HUES48 (cell line): ENCODE results near the gene HNRNPUL1.

Source experiments
- H3K27ac ChIP-seq: one replicate; pipeline ENCODE4 v1.7.0; 2013; ENCODE audit warnings: low read depth, low read length, inconsistent platforms
- H3K27me3 ChIP-seq: 2 replicates; pipeline ENCODE4 v1.6.1; 2013; ENCODE audit warnings: mild to moderate bottlenecking, low read length; ENCODE audit not compliant: control insufficient read depth, insufficient read depth
- H3K36me3 ChIP-seq: 2 replicates; pipeline ENCODE4 v1.6.1; 2013; ENCODE audit warnings: low read length; ENCODE audit not compliant: control insufficient read depth, insufficient read depth
- H3K4me1 ChIP-seq: 2 replicates; pipeline ENCODE4 v1.6.1; 2013; ENCODE audit warnings: mild to moderate bottlenecking, low read length; ENCODE audit not compliant: control insufficient read depth, insufficient read depth
- H3K4me3 ChIP-seq: 2 replicates; pipeline ENCODE4 v1.5.1; 2013; ENCODE audit warnings: mild to moderate bottlenecking, low read depth, low read length
- H3K9ac ChIP-seq: 2 replicates; pipeline ENCODE4 v1.6.1; 2013; ENCODE audit warnings: mild to moderate bottlenecking, low read depth, low read length, moderate library complexity
- H3K9me3 ChIP-seq: 2 replicates; pipeline ENCODE4 v1.6.1; 2013; ENCODE audit warnings: low read length; ENCODE audit not compliant: control insufficient read depth, insufficient read depth

Gene HNRNPUL1

DNA sequence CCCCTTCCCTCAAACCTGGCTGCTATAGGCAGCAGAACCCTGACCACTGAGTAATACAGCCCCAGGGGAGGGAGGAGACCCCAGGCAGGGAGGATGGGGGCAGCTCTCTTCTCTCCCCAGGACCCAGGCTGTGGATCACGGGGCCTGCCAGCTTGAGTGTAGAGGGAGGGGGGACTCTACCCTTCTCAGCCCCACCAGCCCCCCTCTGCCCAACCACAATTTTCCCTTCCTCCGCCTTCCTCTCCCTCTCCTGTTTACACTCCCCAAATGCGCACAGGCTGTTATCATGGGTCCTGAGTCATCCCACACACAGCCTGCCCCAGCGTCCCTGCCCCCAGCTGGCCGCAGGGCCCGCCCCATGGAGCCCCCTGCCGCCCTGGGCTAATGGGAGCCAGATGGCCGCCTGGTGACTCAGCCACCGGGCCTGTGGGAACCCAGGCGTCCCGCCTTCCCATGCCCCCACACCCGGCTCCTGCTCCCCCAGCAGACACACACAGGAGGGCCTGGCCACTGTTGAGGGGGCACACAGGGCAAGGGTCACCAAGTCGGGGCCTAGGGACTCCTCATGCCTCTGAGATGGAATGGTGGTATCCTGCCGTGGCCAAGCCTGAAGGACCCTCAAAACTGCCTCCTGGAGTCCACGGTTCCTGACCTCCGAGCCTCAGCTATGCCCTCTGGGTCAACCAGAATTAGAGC lies 59.4 kb downstream of the HNRNPUL1 start:
- peaks cover 41% of the 10 kb centered on the region for H3K4me1 ChIP-seq

GRCh38 chr19:41324231-41324702 lies 60.1 kb downstream of the HNRNPUL1 start:
- Histone ChIP-seq H3K27me3 (no peaks in the 10 kb centered on the region), H3K27ac (peak overlapping the region; percentile 97), H3K4me1 (peaks cover 41% of the 10 kb centered on the region), H3K4me3 (peak overlapping the region; percentile 57; the same call in 1 of the 2 replicates), H3K9ac (peak overlapping the region; percentile 26; the same call in 1 of the 2 replicates), H3K36me3 (peaks cover 9% of the 10 kb centered on the region), H3K9me3 (no peaks in the 10 kb centered on the region)

More for the DNA sequence above, 59.4 kb downstream of the HNRNPUL1 start:
- H3K4me3 ChIP-seq, result no peak overlapping the region
- peak overlapping the region; percentile 97 for H3K27ac ChIP-seq
- peak overlapping the region; percentile 26; the same call in 1 of the 2 replicates for H3K9ac ChIP-seq
- H3K9me3 ChIP-seq, result no peaks in the 10 kb centered on the region
- peaks cover 16% of the 10 kb centered on the region for H3K36me3 ChIP-seq
- H3K27me3 ChIP-seq, result no peaks in the 10 kb centered on the region

GRCh38 chr19:41324921-41325639 lies 60.9 kb downstream of the HNRNPUL1 start:
- Histone ChIP-seq H3K4me1 (peaks cover 41% of the 10 kb centered on the region), H3K27ac (peak overlapping the region; percentile 97), H3K4me3 (peak overlapping the region; percentile 57), H3K27me3 (no peaks in the 10 kb centered on the region), H3K9ac (no peak overlapping the region), H3K36me3 (peaks cover 8% of the 10 kb centered on the region; the same call in 1 of the 2 replicates), H3K9me3 (no peaks in the 10 kb centered on the region)

DNA sequence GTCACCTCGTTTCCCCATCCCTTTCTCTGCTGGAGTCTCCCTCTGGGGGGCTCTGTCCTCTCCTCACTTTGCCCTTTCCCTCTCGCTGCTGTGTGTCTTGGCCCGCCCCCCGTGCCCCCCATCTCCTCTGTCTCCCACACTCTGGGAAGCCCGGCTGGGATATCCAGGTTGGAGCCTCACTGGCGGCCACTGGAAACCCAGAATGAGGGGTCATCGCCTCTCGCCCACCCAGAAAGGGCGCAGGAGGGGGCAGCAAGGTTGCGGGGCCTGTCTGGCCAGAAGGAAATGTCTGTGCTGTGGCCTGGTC lies 61.4 kb downstream of the HNRNPUL1 start:
- Histone ChIP-seq H3K4me1 (peaks cover 41% of the 10 kb centered on the region), H3K27me3 (no peaks in the 10 kb centered on the region), H3K27ac (peak overlapping the region; percentile 97), H3K9ac (no peak overlapping the region), H3K36me3 (peaks cover 4% of the 10 kb centered on the region; the same call in 1 of the 2 replicates), H3K4me3 (peak overlapping the region; percentile 57), H3K9me3 (no peaks in the 10 kb centered on the region)

- Histone ChIP-seq H3K4me3 (peak overlapping the region; percentile 57; the same call in 1 of the 2 replicates), H3K9me3 (no peaks in the 10 kb centered on the region), H3K4me1 (peaks cover 41% of the 10 kb centered on the region), H3K27ac (peak overlapping the region; percentile 97), H3K36me3 (no peaks in the 10 kb centered on the region), H3K27me3 (no peaks in the 10 kb centered on the region), H3K9ac (no peak overlapping the region)
Observed at GRCh38 chr19:41325947-41326706, 62.0 kb downstream of the HNRNPUL1 start.

GRCh38 chr19:41327076-41327575 lies 63.0 kb downstream of the HNRNPUL1 start:
- peak overlapping the region; percentile 8 for H3K27ac ChIP-seq

GRCh38 chr19:41327576-41328156 lies 63.5 kb downstream of the HNRNPUL1 start:
- Histone ChIP-seq H3K4me3 (no peak overlapping the region), H3K36me3 (no peaks in the 10 kb centered on the region), H3K27ac (peak overlapping the region; percentile 8), H3K4me1 (peaks cover 41% of the 10 kb centered on the region), H3K27me3 (no peaks in the 10 kb centered on the region), H3K9ac (no peak overlapping the region), H3K9me3 (no peaks in the 10 kb centered on the region)

More at GRCh38 chr19:41327076-41327575, 63.0 kb downstream of the HNRNPUL1 start:
- no peak overlapping the region for H3K9ac ChIP-seq
- peaks cover 41% of the 10 kb centered on the region for H3K4me1 ChIP-seq
- no peaks in the 10 kb centered on the region for H3K36me3 ChIP-seq
- no peaks in the 10 kb centered on the region for H3K9me3 ChIP-seq
- 0 out of 2 replicates have a peak overlapping the region, but pooled peaks have one; percentile 11 for H3K4me3 ChIP-seq
- no peaks in the 10 kb centered on the region for H3K27me3 ChIP-seq

GRCh38 chr19:41328157-41328841 lies 64.1 kb downstream of the HNRNPUL1 start:
- peaks cover 35% of the 10 kb centered on the region for H3K4me1 ChIP-seq
- H3K27ac ChIP-seq, result no peak overlapping the region
- no peaks in the 10 kb centered on the region for H3K36me3 ChIP-seq
- no peak overlapping the region for H3K9ac ChIP-seq
- H3K27me3 ChIP-seq, result no peaks in the 10 kb centered on the region
- no peaks in the 10 kb centered on the region for H3K9me3 ChIP-seq
- no peak overlapping the region for H3K4me3 ChIP-seq

GRCh38 chr19:41328842-41329225 lies 64.7 kb downstream of the HNRNPUL1 start:
- peaks cover 33% of the 10 kb centered on the region for H3K4me1 ChIP-seq
- no peaks in the 10 kb centered on the region for H3K9me3 ChIP-seq
- H3K27me3 ChIP-seq, result no peaks in the 10 kb centered on the region
- H3K4me3 ChIP-seq, result no peak overlapping the region
- H3K9ac ChIP-seq, result no peak overlapping the region
- no peak overlapping the region for H3K27ac ChIP-seq
- no peaks in the 10 kb centered on the region for H3K36me3 ChIP-seq

DNA sequence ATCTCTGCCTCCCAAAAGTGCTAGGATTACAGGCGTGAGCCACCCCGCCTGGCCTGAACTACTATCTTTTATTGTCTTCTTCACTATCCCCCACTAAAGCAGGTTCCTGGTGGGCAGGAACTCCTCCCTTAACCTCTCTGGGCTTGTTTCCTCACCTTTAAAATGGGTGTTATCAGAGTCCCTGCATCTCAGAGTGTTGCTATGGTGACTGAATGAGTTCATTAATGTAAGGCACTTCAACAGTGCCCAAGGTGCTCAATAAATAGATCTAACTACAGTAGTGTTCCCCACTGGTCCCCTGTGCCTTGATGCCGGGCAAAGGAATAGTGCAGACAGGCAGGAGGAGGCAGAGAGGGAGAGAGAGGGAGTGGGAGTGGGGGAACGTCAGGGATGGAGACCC lies 66.3 kb downstream of the HNRNPUL1 start:
- no peak overlapping the region for H3K4me3 ChIP-seq
- no peaks in the 10 kb centered on the region for H3K36me3 ChIP-seq
- no peaks in the 10 kb centered on the region for H3K27me3 ChIP-seq
- no peak overlapping the region for H3K9ac ChIP-seq
- no peaks in the 10 kb centered on the region for H3K9me3 ChIP-seq
- no peak overlapping the region for H3K27ac ChIP-seq
- H3K4me1 ChIP-seq, result peaks cover 23% of the 10 kb centered on the region
